GM23338 (cell line): ENCODE measurements around the gene ZNF892. TPM values are rescaled to one million over a fixed set of nuclear protein-coding genes. Genes with fewer than 3 reads are reported as not detected.

Experiments used
- ATAC-seq: fragments of 200-7000 bp; cut with Tn5 transposase; 3 replicates; pipeline ENCODE4 v1.9.1; 2020
- DNase-seq: peaks from one replicate; pipeline ENCODE4 v3.0.0-alpha.2; 2015; ENCODE audit warnings: low spot score
- H2AFZ ChIP-seq: fragments of 200-600 bp; sonication (generic); 2 replicates; pipeline ENCODE4 v1.8.0; 2016; ENCODE audit warnings: antibody characterized with exemption, mild to moderate bottlenecking, moderate library complexity
- H3F3A ChIP-seq: fragments of 200-600 bp; sonication (generic); replicated peaks from 2 replicates; pipeline ENCODE4 v1.8.0; 2017; ENCODE audit warnings: antibody characterized with exemption, mixed run types, low read depth
- H3K27ac ChIP-seq: fragments of 200-600 bp; sonication (generic); 2 replicates; pipeline ENCODE4 v1.6.1; 2016; ENCODE audit warnings: low read depth
- H3K27me3 ChIP-seq: fragments of 200-600 bp; sonication (generic); 2 replicates; pipeline ENCODE4 v1.8.0; 2016; ENCODE audit warnings: mild to moderate bottlenecking, mixed run types, moderate library complexity; ENCODE audit not compliant: insufficient read depth
- H3K36me3 ChIP-seq: fragments of 200-600 bp; sonication (generic); 2 replicates; pipeline ENCODE4 v1.8.0; 2016; ENCODE audit warnings: mild to moderate bottlenecking; ENCODE audit not compliant: insufficient read depth
- H3K4me1 ChIP-seq: fragments of 200-600 bp; sonication (generic); 2 replicates; pipeline ENCODE4 v1.8.0; 2016; ENCODE audit warnings: mild to moderate bottlenecking, moderate library complexity; ENCODE audit not compliant: insufficient read depth
- H3K4me2 ChIP-seq: fragments of 200-600 bp; sonication (generic); 2 replicates; pipeline ENCODE4 v1.7.1; 2017; ENCODE audit warnings: mixed run types
- H3K4me3 ChIP-seq: fragments of 200-600 bp; sonication (generic); 2 replicates; pipeline ENCODE4 v1.6.1; 2016; ENCODE audit warnings: mixed run types
- H3K79me2 ChIP-seq: fragments of 200-600 bp; sonication (generic); replicated peaks from 2 replicates; pipeline ENCODE4 v1.8.0; 2017; ENCODE audit warnings: mild to moderate bottlenecking; ENCODE audit not compliant: insufficient read depth
- H3K9me2 ChIP-seq: fragments of 200-600 bp; sonication (generic); 2 replicates; pipeline ENCODE4 v1.8.0; 2017; ENCODE audit not compliant: insufficient read depth
- H4K20me1 ChIP-seq: fragments of 200-600 bp; sonication (generic); replicated peaks from 2 replicates; pipeline ENCODE4 v1.8.0; 2017; ENCODE audit warnings: mild to moderate bottlenecking; ENCODE audit not compliant: insufficient read depth
- H3K27ac Mint-ChIP-seq: 2 replicates; pipeline ENCODE4 v1.8.0; 2020; ENCODE audit warnings: inconsistent platforms, mild to moderate bottlenecking, moderate library complexity, mixed read lengths
- H3K27me3 Mint-ChIP-seq: 3 replicates; pipeline ENCODE4 v1.8.0; 2022; ENCODE audit warnings: low read depth, mild to moderate bottlenecking, moderate library complexity, mixed read lengths, inconsistent platforms; ENCODE audit not compliant: insufficient read depth, poor library complexity
- H3K36me3 Mint-ChIP-seq: 3 replicates; pipeline ENCODE4 v1.8.0; 2021; ENCODE audit warnings: low read depth, mild to moderate bottlenecking, inconsistent platforms, moderate library complexity, mixed read lengths
- H3K4me1 Mint-ChIP-seq: 3 replicates; pipeline ENCODE4 v1.8.0; 2020; ENCODE audit warnings: mild to moderate bottlenecking, inconsistent platforms, mixed read lengths
- H3K4me3 Mint-ChIP-seq: 3 replicates; pipeline ENCODE4 v1.8.0; 2021; ENCODE audit warnings: moderate library complexity, mild to moderate bottlenecking, inconsistent platforms, mixed read lengths
- H3K9me3 Mint-ChIP-seq: 3 replicates; pipeline ENCODE4 v1.8.0; 2020; ENCODE audit warnings: moderate library complexity, mild to moderate bottlenecking, inconsistent platforms, mixed read lengths
- CREB1 ChIP-seq: fragments of 250-450 bp; sonication (Bioruptor Pico); IDR thresholded peaks from 2 replicates; pipeline ENCODE4 v1.5.0; 2020; ENCODE audit warnings: low read depth, mild to moderate bottlenecking, moderate library complexity
- EZH2 ChIP-seq: fragments of 200-600 bp; sonication (generic); IDR thresholded peaks from one replicate; pipeline ENCODE4 v1.8.0; 2017; ENCODE audit warnings: antibody characterized with exemption, mild to moderate bottlenecking, low read depth; ENCODE audit not compliant: unreplicated experiment
- EZH2phosphoT487 ChIP-seq: fragments of 200-600 bp; sonication (generic); IDR thresholded peaks from one replicate; pipeline ENCODE4 v1.8.1; 2018; ENCODE audit warnings: antibody characterized with exemption; ENCODE audit not compliant: unreplicated experiment
- JUNB ChIP-seq: IDR thresholded peaks from one replicate; pipeline ENCODE4 v1.6.1; 2016; ENCODE audit warnings: antibody characterized with exemption; ENCODE audit not compliant: unreplicated experiment
- NANOG ChIP-seq: IDR thresholded peaks from 2 replicates; pipeline ENCODE4 v1.6.1; 2016; ENCODE audit warnings: antibody characterized with exemption, borderline replicate concordance
- POLR2AphosphoS5 ChIP-seq: IDR thresholded peaks from 2 replicates; pipeline ENCODE4 v1.6.1; 2016; ENCODE audit warnings: antibody characterized with exemption, low read depth
- STAT1 ChIP-seq: IDR thresholded peaks from one replicate; pipeline ENCODE4 v1.6.1; 2016; ENCODE audit warnings: antibody characterized with exemption; ENCODE audit not compliant: unreplicated experiment
- ZNF114 ChIP-seq: fragments of 250-450 bp; sonication (Bioruptor Pico); IDR thresholded peaks from 2 replicates; pipeline ENCODE4 v1.5.0; 2020; ENCODE audit warnings: mild to moderate bottlenecking, moderate library complexity
- ZNF331 ChIP-seq: fragments of 250-450 bp; sonication (Bioruptor Pico); IDR thresholded peaks from 2 replicates; pipeline ENCODE4 v1.5.0; 2020; ENCODE audit warnings: low read depth, mild to moderate bottlenecking, moderate library complexity
- polyA plus RNA-seq: library from polyadenylated mRNA; unstranded; fragments of >200 nt; fragmentation: Nextera tagmentation; extraction: Ambion mirVana; gene quantifications from 2 replicates; pipeline ENCODE4 v1.2.1, GENCODE V29; 2016
- total RNA-seq: library from RNA; depleted of rRNA; stranded (reverse); fragments of >200 nt; shearing (Covaris generic); gene quantifications from 2 replicates; pipeline ENCODE4 v1.2.3, GENCODE V29; 2014
- TF ChIP-seq, protein P1 (sequence below), 2 experiments: fragments of 200-600 bp in 1 of 2; sonication (generic) in 1 of 2; conservative IDR thresholded peaks; 2 replicates each; pipeline versions ENCODE4 v1.5.1 to v1.6.1; 2016 to 2017; ENCODE audit warnings: antibody characterized with exemption in 2 of 2, low read depth in 2 of 2, mild to moderate bottlenecking in 2 of 2, moderate library complexity in 1 of 2
- TF ChIP-seq, protein P2 (sequence below): IDR thresholded peaks from one replicate; pipeline ENCODE4 v1.6.1; 2018; ENCODE audit warnings: antibody characterized with exemption; ENCODE audit not compliant: unreplicated experiment
- TF ChIP-seq, protein P3 (sequence below): fragments of 250-450 bp; sonication (Bioruptor Pico); IDR thresholded peaks from 2 replicates; pipeline ENCODE4 v1.5.0; 2020; ENCODE audit warnings: mild to moderate bottlenecking, moderate library complexity
- TF ChIP-seq, protein P4 (sequence below): IDR thresholded peaks from 2 replicates; pipeline ENCODE4 v1.6.1; 2016; ENCODE audit warnings: antibody characterized with exemption

The ZNF892 gene
- total and polyA plus RNA-seq, 2 experiments from 2014 or later: 2.2 to 17.9 TPM

DNA sequence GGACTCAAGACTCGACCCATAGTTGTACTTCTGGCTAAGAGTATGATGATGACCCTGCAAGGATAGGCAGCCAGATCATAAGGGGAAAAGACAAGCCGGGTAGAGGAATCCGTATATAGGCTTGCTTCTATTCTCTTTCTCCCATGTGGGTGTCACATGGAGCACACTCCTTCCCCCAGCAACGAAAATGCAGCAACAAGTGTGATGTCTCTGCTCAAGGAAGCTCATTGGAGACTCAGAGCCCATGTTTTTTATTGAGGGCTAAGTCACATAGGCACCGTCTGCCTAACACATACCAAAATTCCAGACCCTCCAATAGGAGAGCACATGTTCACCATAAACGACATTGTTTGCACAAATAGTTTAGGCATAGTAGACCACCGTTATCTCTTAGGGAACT, 35.4 kb upstream of the ZNF892 start:
- Histone ChIP-seq H3K4me1 (no peaks in the 10 kb centered on the region), H3K9me2 (no peaks in the 10 kb centered on the region), H3K4me3 (no peak overlapping the region), H3K27ac (no peak overlapping the region), H3K36me3 (no peaks in the 10 kb centered on the region), H3K4me2 (no peak overlapping the region), H4K20me1 (no peaks in the 10 kb centered on the region; the same call in 1 of the 2 replicates), H3F3A (no peaks in the 10 kb centered on the region), H3K79me2 (peaks cover 3% of the 10 kb centered on the region; the same call in 1 of the 2 replicates), H3K27me3 (no peaks in the 10 kb centered on the region), H2AFZ (no peak overlapping the region)
- no peak for ATAC-seq
- Mint-ChIP-seq H3K27me3 (peaks cover 5% of the 10 kb centered on the region), H3K9me3 (no peaks in the 10 kb centered on the region), H3K36me3 (no peaks in the 10 kb centered on the region), H3K27ac (no peak overlapping the region), H3K4me1 (no peaks in the 10 kb centered on the region), H3K4me3 (no peak overlapping the region)
- TF ChIP-seq, protein P1, sequence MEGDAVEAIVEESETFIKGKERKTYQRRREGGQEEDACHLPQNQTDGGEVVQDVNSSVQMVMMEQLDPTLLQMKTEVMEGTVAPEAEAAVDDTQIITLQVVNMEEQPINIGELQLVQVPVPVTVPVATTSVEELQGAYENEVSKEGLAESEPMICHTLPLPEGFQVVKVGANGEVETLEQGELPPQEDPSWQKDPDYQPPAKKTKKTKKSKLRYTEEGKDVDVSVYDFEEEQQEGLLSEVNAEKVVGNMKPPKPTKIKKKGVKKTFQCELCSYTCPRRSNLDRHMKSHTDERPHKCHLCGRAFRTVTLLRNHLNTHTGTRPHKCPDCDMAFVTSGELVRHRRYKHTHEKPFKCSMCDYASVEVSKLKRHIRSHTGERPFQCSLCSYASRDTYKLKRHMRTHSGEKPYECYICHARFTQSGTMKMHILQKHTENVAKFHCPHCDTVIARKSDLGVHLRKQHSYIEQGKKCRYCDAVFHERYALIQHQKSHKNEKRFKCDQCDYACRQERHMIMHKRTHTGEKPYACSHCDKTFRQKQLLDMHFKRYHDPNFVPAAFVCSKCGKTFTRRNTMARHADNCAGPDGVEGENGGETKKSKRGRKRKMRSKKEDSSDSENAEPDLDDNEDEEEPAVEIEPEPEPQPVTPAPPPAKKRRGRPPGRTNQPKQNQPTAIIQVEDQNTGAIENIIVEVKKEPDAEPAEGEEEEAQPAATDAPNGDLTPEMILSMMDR (conservative IDR thresholded peaks at IDR 0.05; ENCODE audit: low read depth in 2 of 2): no peak
- TF ChIP-seq ZNF114 (CRISPR knock-in tag) (no peak), JUNB (no peak), STAT1 (no peak), EZH2phosphoT487 (no peak), NANOG (no peak), ZNF331 (CRISPR knock-in tag) (no peak), POLR2AphosphoS5 (no peak), CREB1 (no peak), EZH2 (no peak)
- TF ChIP-seq, protein P2, sequence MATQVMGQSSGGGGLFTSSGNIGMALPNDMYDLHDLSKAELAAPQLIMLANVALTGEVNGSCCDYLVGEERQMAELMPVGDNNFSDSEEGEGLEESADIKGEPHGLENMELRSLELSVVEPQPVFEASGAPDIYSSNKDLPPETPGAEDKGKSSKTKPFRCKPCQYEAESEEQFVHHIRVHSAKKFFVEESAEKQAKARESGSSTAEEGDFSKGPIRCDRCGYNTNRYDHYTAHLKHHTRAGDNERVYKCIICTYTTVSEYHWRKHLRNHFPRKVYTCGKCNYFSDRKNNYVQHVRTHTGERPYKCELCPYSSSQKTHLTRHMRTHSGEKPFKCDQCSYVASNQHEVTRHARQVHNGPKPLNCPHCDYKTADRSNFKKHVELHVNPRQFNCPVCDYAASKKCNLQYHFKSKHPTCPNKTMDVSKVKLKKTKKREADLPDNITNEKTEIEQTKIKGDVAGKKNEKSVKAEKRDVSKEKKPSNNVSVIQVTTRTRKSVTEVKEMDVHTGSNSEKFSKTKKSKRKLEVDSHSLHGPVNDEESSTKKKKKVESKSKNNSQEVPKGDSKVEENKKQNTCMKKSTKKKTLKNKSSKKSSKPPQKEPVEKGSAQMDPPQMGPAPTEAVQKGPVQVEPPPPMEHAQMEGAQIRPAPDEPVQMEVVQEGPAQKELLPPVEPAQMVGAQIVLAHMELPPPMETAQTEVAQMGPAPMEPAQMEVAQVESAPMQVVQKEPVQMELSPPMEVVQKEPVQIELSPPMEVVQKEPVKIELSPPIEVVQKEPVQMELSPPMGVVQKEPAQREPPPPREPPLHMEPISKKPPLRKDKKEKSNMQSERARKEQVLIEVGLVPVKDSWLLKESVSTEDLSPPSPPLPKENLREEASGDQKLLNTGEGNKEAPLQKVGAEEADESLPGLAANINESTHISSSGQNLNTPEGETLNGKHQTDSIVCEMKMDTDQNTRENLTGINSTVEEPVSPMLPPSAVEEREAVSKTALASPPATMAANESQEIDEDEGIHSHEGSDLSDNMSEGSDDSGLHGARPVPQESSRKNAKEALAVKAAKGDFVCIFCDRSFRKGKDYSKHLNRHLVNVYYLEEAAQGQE: no peak
- TF ChIP-seq, protein P3, sequence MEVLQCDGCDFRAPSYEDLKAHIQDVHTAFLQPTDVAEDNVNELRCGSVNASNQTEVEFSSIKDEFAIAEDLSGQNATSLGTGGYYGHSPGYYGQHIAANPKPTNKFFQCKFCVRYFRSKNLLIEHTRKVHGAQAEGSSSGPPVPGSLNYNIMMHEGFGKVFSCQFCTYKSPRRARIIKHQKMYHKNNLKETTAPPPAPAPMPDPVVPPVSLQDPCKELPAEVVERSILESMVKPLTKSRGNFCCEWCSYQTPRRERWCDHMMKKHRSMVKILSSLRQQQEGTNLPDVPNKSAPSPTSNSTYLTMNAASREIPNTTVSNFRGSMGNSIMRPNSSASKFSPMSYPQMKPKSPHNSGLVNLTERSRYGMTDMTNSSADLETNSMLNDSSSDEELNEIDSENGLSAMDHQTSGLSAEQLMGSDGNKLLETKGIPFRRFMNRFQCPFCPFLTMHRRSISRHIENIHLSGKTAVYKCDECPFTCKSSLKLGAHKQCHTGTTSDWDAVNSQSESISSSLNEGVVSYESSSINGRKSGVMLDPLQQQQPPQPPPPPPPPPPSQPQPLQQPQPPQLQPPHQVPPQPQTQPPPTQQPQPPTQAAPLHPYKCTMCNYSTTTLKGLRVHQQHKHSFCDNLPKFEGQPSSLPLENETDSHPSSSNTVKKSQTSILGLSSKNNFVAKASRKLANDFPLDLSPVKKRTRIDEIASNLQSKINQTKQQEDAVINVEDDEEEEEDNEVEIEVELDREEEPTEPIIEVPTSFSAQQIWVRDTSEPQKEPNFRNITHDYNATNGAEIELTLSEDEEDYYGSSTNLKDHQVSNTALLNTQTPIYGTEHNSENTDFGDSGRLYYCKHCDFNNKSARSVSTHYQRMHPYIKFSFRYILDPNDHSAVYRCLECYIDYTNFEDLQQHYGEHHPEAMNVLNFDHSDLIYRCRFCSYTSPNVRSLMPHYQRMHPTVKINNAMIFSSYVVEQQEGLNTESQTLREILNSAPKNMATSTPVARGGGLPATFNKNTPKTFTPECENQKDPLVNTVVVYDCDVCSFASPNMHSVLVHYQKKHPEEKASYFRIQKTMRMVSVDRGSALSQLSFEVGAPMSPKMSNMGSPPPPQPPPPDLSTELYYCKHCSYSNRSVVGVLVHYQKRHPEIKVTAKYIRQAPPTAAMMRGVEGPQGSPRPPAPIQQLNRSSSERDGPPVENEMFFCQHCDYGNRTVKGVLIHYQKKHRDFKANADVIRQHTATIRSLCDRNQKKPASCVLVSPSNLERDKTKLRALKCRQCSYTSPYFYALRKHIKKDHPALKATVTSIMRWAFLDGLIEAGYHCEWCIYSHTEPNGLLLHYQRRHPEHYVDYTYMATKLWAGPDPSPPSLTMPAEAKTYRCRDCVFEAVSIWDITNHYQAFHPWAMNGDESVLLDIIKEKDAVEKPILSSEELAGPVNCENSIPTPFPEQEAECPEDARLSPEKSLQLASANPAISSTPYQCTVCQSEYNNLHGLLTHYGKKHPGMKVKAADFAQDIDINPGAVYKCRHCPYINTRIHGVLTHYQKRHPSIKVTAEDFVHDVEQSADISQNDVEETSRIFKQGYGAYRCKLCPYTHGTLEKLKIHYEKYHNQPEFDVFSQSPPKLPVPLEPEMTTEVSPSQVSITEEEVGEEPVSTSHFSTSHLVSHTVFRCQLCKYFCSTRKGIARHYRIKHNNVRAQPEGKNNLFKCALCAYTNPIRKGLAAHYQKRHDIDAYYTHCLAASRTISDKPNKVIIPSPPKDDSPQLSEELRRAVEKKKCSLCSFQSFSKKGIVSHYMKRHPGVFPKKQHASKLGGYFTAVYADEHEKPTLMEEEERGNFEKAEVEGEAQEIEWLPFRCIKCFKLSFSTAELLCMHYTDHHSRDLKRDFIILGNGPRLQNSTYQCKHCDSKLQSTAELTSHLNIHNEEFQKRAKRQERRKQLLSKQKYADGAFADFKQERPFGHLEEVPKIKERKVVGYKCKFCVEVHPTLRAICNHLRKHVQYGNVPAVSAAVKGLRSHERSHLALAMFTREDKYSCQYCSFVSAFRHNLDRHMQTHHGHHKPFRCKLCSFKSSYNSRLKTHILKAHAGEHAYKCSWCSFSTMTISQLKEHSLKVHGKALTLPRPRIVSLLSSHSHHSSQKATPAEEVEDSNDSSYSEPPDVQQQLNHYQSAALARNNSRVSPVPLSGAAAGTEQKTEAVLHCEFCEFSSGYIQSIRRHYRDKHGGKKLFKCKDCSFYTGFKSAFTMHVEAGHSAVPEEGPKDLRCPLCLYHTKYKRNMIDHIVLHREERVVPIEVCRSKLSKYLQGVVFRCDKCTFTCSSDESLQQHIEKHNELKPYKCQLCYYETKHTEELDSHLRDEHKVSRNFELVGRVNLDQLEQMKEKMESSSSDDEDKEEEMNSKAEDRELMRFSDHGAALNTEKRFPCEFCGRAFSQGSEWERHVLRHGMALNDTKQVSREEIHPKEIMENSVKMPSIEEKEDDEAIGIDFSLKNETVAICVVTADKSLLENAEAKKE: no peak
- TF ChIP-seq, protein P4, sequence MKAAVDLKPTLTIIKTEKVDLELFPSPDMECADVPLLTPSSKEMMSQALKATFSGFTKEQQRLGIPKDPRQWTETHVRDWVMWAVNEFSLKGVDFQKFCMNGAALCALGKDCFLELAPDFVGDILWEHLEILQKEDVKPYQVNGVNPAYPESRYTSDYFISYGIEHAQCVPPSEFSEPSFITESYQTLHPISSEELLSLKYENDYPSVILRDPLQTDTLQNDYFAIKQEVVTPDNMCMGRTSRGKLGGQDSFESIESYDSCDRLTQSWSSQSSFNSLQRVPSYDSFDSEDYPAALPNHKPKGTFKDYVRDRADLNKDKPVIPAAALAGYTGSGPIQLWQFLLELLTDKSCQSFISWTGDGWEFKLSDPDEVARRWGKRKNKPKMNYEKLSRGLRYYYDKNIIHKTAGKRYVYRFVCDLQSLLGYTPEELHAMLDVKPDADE: no peak
- DNase-seq: no peak
